GM12878 (cell line): ENCODE results near the gene MBOAT1.

Experiments used
- CREB1 ChIP-seq: IDR thresholded peaks from 2 replicates; pipeline ENCODE4 v1.6.1; 2012; ENCODE audit warnings: low read depth, mild to moderate bottlenecking, inconsistent platforms
- CTCF ChIP-seq, 3 experiments: IDR thresholded peaks in 2 of 3; conservative IDR thresholded peaks in 1 of 3; 2 replicates each; pipeline ENCODE4 v1.5.1; 2011; ENCODE audit warnings: low read depth in 3 of 3, low read length in 3 of 3, mild to moderate bottlenecking in 3 of 3, control low read depth in 2 of 3, moderate library complexity in 2 of 3, inconsistent platforms in 1 of 3, mixed read lengths in 1 of 3; ENCODE audit not compliant: control insufficient read depth in 2 of 3, insufficient read depth in 1 of 3; ENCODE audit errors: extremely low read depth in 1 of 3
- FOXK2 ChIP-seq: fragments of 450-650 bp; IDR thresholded peaks from 2 replicates; pipeline ENCODE4 v1.6.1; 2017; ENCODE audit warnings: mild to moderate bottlenecking, moderate library complexity
- MTA2 ChIP-seq: fragments of 450-650 bp; IDR thresholded peaks from 2 replicates; pipeline ENCODE4 v1.6.1; 2016; ENCODE audit warnings: low read depth, mild to moderate bottlenecking, moderate library complexity
- SMARCA5 ChIP-seq: fragments of 450-650 bp; IDR thresholded peaks from 2 replicates; pipeline ENCODE4 v1.6.1; 2017; ENCODE audit warnings: mild to moderate bottlenecking

GRCh38 chr6:20220359-20220758 is 8.1 kb upstream of the MBOAT1 start:
- no peak for TF ChIP-seq CREB1
- no peak for TF ChIP-seq CTCF (IDR thresholded peaks at IDR 0.05 in 2 of 3, conservative IDR thresholded peaks at IDR 0.05 in 1 of 3; ENCODE audit: control insufficient read depth in 2 of 3, extremely low read depth in 1 of 3, insufficient read depth in 1 of 3, low read depth in 3 of 3, low read length in 3 of 3)
- TF ChIP-seq FOXK2, result no peak
- TF ChIP-seq SMARCA5, result no peak
- TF ChIP-seq MTA2, result no peak
